GM23338 (cell line): ENCODE data around the gene EXOC3L2.

Experiments
- POLR2AphosphoS5 ChIP-seq: IDR thresholded peaks from 2 replicates; pipeline ENCODE4 v1.6.1; 2016; ENCODE audit warnings: antibody characterized with exemption, low read depth
- ZNF114 ChIP-seq: fragments of 250-450 bp; sonication (Bioruptor Pico); IDR thresholded peaks from 2 replicates; pipeline ENCODE4 v1.5.0; 2020; ENCODE audit warnings: mild to moderate bottlenecking, moderate library complexity
- TF ChIP-seq, protein P1 (sequence below), 2 experiments: fragments of 200-600 bp in 1 of 2; sonication (generic) in 1 of 2; conservative IDR thresholded peaks; 2 replicates each; pipeline versions ENCODE4 v1.5.1 to v1.6.1; 2016 to 2017; ENCODE audit warnings: antibody characterized with exemption in 2 of 2, low read depth in 2 of 2, mild to moderate bottlenecking in 2 of 2, moderate library complexity in 1 of 2
- TF ChIP-seq, protein P2 (sequence below): IDR thresholded peaks from one replicate; pipeline ENCODE4 v1.6.1; 2018; ENCODE audit warnings: antibody characterized with exemption; ENCODE audit not compliant: unreplicated experiment

DNA sequence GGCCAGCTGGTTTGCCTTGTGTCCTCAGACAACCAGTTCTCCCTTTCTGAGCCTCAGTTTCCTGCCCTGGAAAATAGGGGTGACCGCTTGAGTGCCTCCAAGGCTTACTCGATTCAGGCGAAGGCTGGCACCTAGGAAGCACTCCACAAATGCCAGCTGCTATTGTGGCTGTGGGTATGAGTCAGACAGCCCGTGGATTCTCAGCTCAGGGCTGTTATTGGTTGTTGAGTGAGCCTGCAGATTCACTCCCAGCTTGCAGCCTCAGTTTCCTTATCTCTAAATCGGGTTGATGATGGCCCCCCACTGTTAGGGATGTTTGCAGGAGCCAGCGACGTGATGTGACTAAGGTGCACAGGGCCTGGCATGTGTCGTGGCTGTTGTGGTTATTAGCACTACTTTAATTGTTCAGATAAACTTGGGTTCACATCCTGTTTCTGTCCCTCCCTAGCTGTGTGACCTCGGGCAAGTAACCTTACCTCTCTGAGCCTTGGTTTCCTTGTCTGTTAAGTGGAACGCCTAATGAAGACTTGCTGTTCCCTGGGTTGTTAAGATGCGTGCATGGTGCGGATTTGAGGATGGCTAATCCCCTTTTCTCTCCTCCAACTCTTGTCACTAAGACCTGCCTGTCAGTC, 8.3 kb upstream of the EXOC3L2 start:
- no peak for TF ChIP-seq ZNF114
- TF ChIP-seq, protein P1, sequence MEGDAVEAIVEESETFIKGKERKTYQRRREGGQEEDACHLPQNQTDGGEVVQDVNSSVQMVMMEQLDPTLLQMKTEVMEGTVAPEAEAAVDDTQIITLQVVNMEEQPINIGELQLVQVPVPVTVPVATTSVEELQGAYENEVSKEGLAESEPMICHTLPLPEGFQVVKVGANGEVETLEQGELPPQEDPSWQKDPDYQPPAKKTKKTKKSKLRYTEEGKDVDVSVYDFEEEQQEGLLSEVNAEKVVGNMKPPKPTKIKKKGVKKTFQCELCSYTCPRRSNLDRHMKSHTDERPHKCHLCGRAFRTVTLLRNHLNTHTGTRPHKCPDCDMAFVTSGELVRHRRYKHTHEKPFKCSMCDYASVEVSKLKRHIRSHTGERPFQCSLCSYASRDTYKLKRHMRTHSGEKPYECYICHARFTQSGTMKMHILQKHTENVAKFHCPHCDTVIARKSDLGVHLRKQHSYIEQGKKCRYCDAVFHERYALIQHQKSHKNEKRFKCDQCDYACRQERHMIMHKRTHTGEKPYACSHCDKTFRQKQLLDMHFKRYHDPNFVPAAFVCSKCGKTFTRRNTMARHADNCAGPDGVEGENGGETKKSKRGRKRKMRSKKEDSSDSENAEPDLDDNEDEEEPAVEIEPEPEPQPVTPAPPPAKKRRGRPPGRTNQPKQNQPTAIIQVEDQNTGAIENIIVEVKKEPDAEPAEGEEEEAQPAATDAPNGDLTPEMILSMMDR (conservative IDR thresholded peaks at IDR 0.05; ENCODE audit: low read depth in 2 of 2), result no peak
- TF ChIP-seq POLR2AphosphoS5, result no peak
- TF ChIP-seq, protein P2, sequence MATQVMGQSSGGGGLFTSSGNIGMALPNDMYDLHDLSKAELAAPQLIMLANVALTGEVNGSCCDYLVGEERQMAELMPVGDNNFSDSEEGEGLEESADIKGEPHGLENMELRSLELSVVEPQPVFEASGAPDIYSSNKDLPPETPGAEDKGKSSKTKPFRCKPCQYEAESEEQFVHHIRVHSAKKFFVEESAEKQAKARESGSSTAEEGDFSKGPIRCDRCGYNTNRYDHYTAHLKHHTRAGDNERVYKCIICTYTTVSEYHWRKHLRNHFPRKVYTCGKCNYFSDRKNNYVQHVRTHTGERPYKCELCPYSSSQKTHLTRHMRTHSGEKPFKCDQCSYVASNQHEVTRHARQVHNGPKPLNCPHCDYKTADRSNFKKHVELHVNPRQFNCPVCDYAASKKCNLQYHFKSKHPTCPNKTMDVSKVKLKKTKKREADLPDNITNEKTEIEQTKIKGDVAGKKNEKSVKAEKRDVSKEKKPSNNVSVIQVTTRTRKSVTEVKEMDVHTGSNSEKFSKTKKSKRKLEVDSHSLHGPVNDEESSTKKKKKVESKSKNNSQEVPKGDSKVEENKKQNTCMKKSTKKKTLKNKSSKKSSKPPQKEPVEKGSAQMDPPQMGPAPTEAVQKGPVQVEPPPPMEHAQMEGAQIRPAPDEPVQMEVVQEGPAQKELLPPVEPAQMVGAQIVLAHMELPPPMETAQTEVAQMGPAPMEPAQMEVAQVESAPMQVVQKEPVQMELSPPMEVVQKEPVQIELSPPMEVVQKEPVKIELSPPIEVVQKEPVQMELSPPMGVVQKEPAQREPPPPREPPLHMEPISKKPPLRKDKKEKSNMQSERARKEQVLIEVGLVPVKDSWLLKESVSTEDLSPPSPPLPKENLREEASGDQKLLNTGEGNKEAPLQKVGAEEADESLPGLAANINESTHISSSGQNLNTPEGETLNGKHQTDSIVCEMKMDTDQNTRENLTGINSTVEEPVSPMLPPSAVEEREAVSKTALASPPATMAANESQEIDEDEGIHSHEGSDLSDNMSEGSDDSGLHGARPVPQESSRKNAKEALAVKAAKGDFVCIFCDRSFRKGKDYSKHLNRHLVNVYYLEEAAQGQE, result no peak
